SK-N-SH (cell line): ENCODE results near the gene CATSPER4. TPM values are rescaled to one million over a fixed set of nuclear protein-coding genes. Genes with fewer than 3 reads are reported as not detected.
A peak's percentile ranks its signal among the peaks of the same experiment; 100 is the strongest.

Experiments used
- CTCF ChIA-PET: fragments of 300-600, 350-600 bp; formaldehyde crosslinking; extraction: SDS; loops from one replicate; lab custom pipeline; 2021; lab: Yijun Ruan, JAX
- POLR2A ChIA-PET: fragments of 350-600 bp; sonication (Branson Sonifier 250); formaldehyde crosslinking; extraction: SDS; loops from one replicate; lab custom pipeline; 2020; ENCODE audit warnings: antibody characterized with exemption, inconsistent platforms; lab: Yijun Ruan, JAX
- DNase-seq: peaks from one replicate; pipeline ENCODE4 v3.0.0; 2012
- H2AFZ ChIP-seq: fragments of 200-600 bp; sonication (generic); 2 replicates; pipeline ENCODE4 v1.8.1; 2016; ENCODE audit warnings: antibody characterized with exemption, mild to moderate bottlenecking, low read depth
- H3F3A ChIP-seq: fragments of 200-600 bp; sonication (generic); replicated peaks from 2 replicates; pipeline ENCODE3; 2016; ENCODE audit warnings: antibody characterized with exemption, mild to moderate bottlenecking; ENCODE audit not compliant: insufficient read depth
- H3K27ac ChIP-seq, 2 experiments: fragments of 200-500 bp in 1 of 2; fragments of 200-600 bp in 1 of 2; sonication (Bioruptor generic) in 1 of 2; sonication (generic), shearing (Covaris generic) in 1 of 2; 2 replicates each; pipeline versions ENCODE4 v1.5.1 to v1.6.1; 2014 to 2016; ENCODE audit warnings: low read depth in 2 of 2, inconsistent platforms in 1 of 2, low read length in 1 of 2, mild to moderate bottlenecking in 1 of 2, mixed read lengths in 1 of 2
- H3K27me3 ChIP-seq: fragments of 200-600 bp; sonication (generic), shearing (Covaris generic); 2 replicates; pipeline ENCODE4 v1.6.1; 2016; ENCODE audit warnings: mixed run types; ENCODE audit not compliant: insufficient read depth
- H3K36me3 ChIP-seq, 2 experiments: fragments of 200-500 bp in 1 of 2; fragments of 200-600 bp in 1 of 2; sonication (Bioruptor generic) in 1 of 2; sonication (generic) in 1 of 2; replicated peaks in 1 of 2; 2 replicates each; pipeline versions ENCODE3 to v1.5.1; 2014 to 2016; ENCODE audit warnings: low read length in 1 of 2, mild to moderate bottlenecking in 1 of 2; ENCODE audit not compliant: insufficient read depth in 2 of 2, control insufficient read depth in 1 of 2
- H3K4me1 ChIP-seq, 2 experiments: fragments of 200-500 bp in 1 of 2; fragments of 200-600 bp in 1 of 2; sonication (Bioruptor generic) in 1 of 2; sonication (generic), shearing (Covaris generic) in 1 of 2; 2 replicates each; pipeline versions ENCODE4 v1.5.1 to v1.6.1; 2014 to 2016; ENCODE audit warnings: low read depth in 1 of 2, low read length in 1 of 2, mixed run types in 1 of 2; ENCODE audit not compliant: insufficient read depth in 2 of 2, control insufficient read depth in 1 of 2
- H3K4me2 ChIP-seq: fragments of 200-600 bp; sonication (generic), shearing (Covaris generic); 2 replicates; pipeline ENCODE4 v1.6.1; 2017; ENCODE audit warnings: mixed run types
- H3K4me3 ChIP-seq, 2 experiments: fragments of 200-500 bp in 1 of 2; fragments of 200-600 bp in 1 of 2; sonication (Bioruptor generic) in 1 of 2; sonication (generic), shearing (Covaris generic) in 1 of 2; 2 replicates each; pipeline versions ENCODE4 v1.5.1 to v1.8.1; 2014 to 2016; ENCODE audit warnings: low read depth in 2 of 2, inconsistent platforms in 1 of 2, low read length in 1 of 2, mild to moderate bottlenecking in 1 of 2, mixed read lengths in 1 of 2, moderate library complexity in 1 of 2
- H3K79me2 ChIP-seq: fragments of 200-600 bp; sonication (generic); 2 replicates; pipeline ENCODE4 v1.8.1; 2017; ENCODE audit warnings: mild to moderate bottlenecking; ENCODE audit not compliant: insufficient read depth
- H3K9ac ChIP-seq: fragments of 200-600 bp; sonication (generic); 2 replicates; pipeline ENCODE4 v1.6.1; 2017; ENCODE audit warnings: mixed run types
- H3K9me2 ChIP-seq: fragments of 200-600 bp; sonication (generic); 2 replicates; pipeline ENCODE4 v1.6.1; 2017; ENCODE audit warnings: mixed run types
- H3K9me3 ChIP-seq: fragments of 200-600 bp; sonication (generic); 2 replicates; pipeline ENCODE4 v1.6.1; 2017; ENCODE audit warnings: mixed run types, mild to moderate bottlenecking, moderate library complexity
- H4K20me1 ChIP-seq: fragments of 200-600 bp; sonication (generic); 2 replicates; pipeline ENCODE4 v1.6.1; 2017; ENCODE audit warnings: mild to moderate bottlenecking, mixed run types; ENCODE audit not compliant: insufficient read depth
- ELF1 ChIP-seq: IDR thresholded peaks from 2 replicates; pipeline ENCODE4 v1.4.0; 2012
- EZH2phosphoT487 ChIP-seq: fragments of 200-600 bp; sonication (generic); IDR thresholded peaks from 2 replicates; pipeline ENCODE4 v1.6.1; 2017; ENCODE audit warnings: low read depth, mixed run types, mild to moderate bottlenecking, antibody characterized with exemption, moderate library complexity, borderline replicate concordance
- FOSL2 ChIP-seq: IDR thresholded peaks from 2 replicates; pipeline ENCODE4 v1.4.0; 2012; ENCODE audit warnings: low read depth, mild to moderate bottlenecking, moderate library complexity, borderline replicate concordance
- FOXJ3 ChIP-seq: sonication (generic); formaldehyde crosslinking; IDR thresholded peaks from 2 replicates; pipeline ENCODE4 v1.5.1; 2020; ENCODE audit warnings: mild to moderate bottlenecking, missing genetic modification reagents
- FOXM1 ChIP-seq: IDR thresholded peaks from 2 replicates; pipeline ENCODE4 v1.4.0; 2012; ENCODE audit warnings: low read depth, mild to moderate bottlenecking
- MEF2A ChIP-seq: IDR thresholded peaks from 2 replicates; pipeline ENCODE4 v1.4.0; 2012; ENCODE audit warnings: low read depth, borderline replicate concordance
- MXI1 ChIP-seq: IDR thresholded peaks from 2 replicates; pipeline ENCODE4 v1.6.1; 2012; ENCODE audit warnings: mild to moderate bottlenecking, low read depth, low read length, improper control_type of control experiment
- NFIC ChIP-seq: IDR thresholded peaks from 2 replicates; pipeline ENCODE4 v1.4.0; 2012; ENCODE audit warnings: borderline replicate concordance
- NRF1 ChIP-seq: IDR thresholded peaks from 2 replicates; pipeline ENCODE4 v1.6.1; 2012; ENCODE audit warnings: low read depth, mild to moderate bottlenecking, low read length
- RAD21 ChIP-seq: IDR thresholded peaks from 2 replicates; pipeline ENCODE4 v1.6.1; 2012; ENCODE audit warnings: mild to moderate bottlenecking, low read length
- SIN3A ChIP-seq: IDR thresholded peaks from 2 replicates; pipeline ENCODE4 v1.6.1; 2012; ENCODE audit warnings: low read depth, mild to moderate bottlenecking, low read length, moderate library complexity, borderline replicate concordance
- SMC3 ChIP-seq: IDR thresholded peaks from 2 replicates; pipeline ENCODE4 v1.6.1; 2012; ENCODE audit warnings: low read depth, low read length, improper control_type of control experiment
- TCF12 ChIP-seq: IDR thresholded peaks from 2 replicates; pipeline ENCODE4 v1.4.0; 2012
- TEAD4 ChIP-seq: IDR thresholded peaks from 2 replicates; pipeline ENCODE4 v1.4.0; 2012; ENCODE audit warnings: mild to moderate bottlenecking, borderline replicate concordance; ENCODE audit not compliant: insufficient read depth
- WGBS: methylation state at CpG from one replicate; pipeline ENCODE4 v1.1.6; 2017; ENCODE audit warnings: low lambda C conversion rate; 5-methylcytosine and 5-hydroxymethylcytosine counted together
- polyA plus RNA-seq, 3 experiments: library from polyadenylated mRNA; depleted of rRNA; stranded (reverse); fragments of >200 nt; gene quantifications; 2 replicates each; pipeline ENCODE4 v1.2.3, GENCODE V29; 2012
- TF ChIP-seq, protein P1 (sequence below): fragments of 200-600 bp; sonication (generic); IDR thresholded peaks from 2 replicates; pipeline ENCODE4 v1.6.1; 2017; ENCODE audit warnings: antibody characterized with exemption, mild to moderate bottlenecking, moderate library complexity
- TF ChIP-seq, protein P2 (sequence below): fragments of 150-350 bp; IDR thresholded peaks from 2 replicates; pipeline ENCODE4 v1.6.1; 2016; ENCODE audit warnings: mild to moderate bottlenecking, low read depth, low read length
- TF ChIP-seq, protein P3 (sequence below): IDR thresholded peaks from 2 replicates; pipeline ENCODE4 v1.4.0; 2012; ENCODE audit warnings: low read depth, borderline replicate concordance
- TF ChIP-seq, protein P4 (sequence below): IDR thresholded peaks from 2 replicates; pipeline ENCODE4 v1.4.0; 2012; ENCODE audit warnings: low read depth

CATSPER4 gene
- polyA plus RNA-seq, 1 of the 3 experiments (the other 2 are of a cell fraction): not detected

DNA sequence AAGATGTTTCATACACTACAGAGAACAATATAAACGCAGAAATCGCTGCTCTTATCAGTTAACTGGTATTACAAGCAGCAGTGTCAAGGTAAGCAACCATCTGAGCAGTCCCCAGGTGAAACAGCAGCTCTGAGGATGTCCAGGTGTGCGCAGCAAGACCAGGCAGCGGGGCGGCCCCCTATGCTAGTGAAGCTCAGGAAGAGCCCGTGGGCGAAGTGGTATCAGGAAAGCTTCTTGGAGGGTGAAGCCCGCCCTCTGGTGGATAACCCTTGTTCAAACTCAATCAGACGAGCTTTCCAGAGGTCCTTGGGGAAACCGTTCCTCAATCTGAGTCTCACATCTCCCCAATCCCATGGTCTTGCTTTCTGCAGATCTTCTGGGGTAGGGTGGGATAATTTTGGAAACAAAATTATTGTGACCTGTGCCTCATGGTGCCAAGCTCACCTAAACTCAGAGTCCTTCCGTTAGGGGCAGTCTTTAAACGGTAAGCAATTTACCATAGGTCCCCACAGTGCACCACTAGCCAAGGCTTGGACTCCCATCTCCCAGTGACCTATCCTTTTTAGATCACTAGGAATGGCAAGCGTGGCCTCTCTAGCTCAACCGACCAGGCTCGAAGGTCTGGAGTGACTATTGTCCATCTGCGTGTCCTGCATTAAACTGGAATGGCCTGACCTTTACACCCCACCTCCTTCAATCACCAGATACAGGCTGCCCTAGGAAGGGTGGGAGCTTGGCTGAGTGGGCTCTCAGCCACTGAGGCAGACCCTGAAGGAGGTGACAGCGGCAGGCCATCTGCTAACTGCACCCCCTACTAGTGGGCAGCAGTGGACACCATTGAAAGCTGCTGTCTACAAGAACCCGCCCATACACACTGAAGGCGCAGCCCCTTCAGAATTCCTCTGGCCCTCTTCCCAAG lies 45.1 kb upstream of the CATSPER4 start:
- H4K20me1 ChIP-seq: no peaks in the 10 kb centered on the region
- no peaks in the 10 kb centered on the region for H3K4me1 ChIP-seq
- no peak overlapping the region for H2AFZ ChIP-seq
- no peak overlapping the region for H3K9ac ChIP-seq
- no peaks in the 10 kb centered on the region for H3F3A ChIP-seq
- H3K4me3 ChIP-seq: no peak overlapping the region
- POLR2A ChIA-PET: interaction anchor here (1.1 to 1.5 kb wide), 3 partner anchors 24 to 41 kb away, joined by 3 to 4 read pairs (median 3); partner anchors contain the start of gene PDIK1L
- DNase-seq: peak; percentile 81
- no peaks in the 10 kb centered on the region for H3K9me3 ChIP-seq
- no peaks in the 10 kb centered on the region for H3K79me2 ChIP-seq
- H3K27me3 ChIP-seq: peaks cover 14% of the 10 kb centered on the region; the same call in 1 of the 2 replicates
- WGBS: 23% methylated on average over 11 of the region's 19 CpGs
- no peaks in the 10 kb centered on the region for H3K36me3 ChIP-seq
- TF ChIP-seq TCF12: no peak
- TF ChIP-seq NRF1: peak; percentile 22; the same call in 1 of the 2 replicates
- TF ChIP-seq SIN3A: no peak
- no peak for TF ChIP-seq NFIC
- TF ChIP-seq, protein P1, sequence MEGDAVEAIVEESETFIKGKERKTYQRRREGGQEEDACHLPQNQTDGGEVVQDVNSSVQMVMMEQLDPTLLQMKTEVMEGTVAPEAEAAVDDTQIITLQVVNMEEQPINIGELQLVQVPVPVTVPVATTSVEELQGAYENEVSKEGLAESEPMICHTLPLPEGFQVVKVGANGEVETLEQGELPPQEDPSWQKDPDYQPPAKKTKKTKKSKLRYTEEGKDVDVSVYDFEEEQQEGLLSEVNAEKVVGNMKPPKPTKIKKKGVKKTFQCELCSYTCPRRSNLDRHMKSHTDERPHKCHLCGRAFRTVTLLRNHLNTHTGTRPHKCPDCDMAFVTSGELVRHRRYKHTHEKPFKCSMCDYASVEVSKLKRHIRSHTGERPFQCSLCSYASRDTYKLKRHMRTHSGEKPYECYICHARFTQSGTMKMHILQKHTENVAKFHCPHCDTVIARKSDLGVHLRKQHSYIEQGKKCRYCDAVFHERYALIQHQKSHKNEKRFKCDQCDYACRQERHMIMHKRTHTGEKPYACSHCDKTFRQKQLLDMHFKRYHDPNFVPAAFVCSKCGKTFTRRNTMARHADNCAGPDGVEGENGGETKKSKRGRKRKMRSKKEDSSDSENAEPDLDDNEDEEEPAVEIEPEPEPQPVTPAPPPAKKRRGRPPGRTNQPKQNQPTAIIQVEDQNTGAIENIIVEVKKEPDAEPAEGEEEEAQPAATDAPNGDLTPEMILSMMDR: peak; percentile 73
- TF ChIP-seq SMC3: peak; percentile 98
- peak; percentile 92 for TF ChIP-seq RAD21
- TF ChIP-seq, all 33 proteins: peak for 4
- CTCF ChIA-PET: interaction anchor here (0.5 to 9.3 kb wide), 39 partner anchors 8 to 280 kb away, joined by 3 to 235 read pairs (median 5); partner anchors contain the start of genes C1orf232, CEP85, FAM110D and PDIK1L
- Histone ChIP-seq H3K9me2 (no peaks in the 10 kb centered on the region), H3K27ac (no peak overlapping the region), H3K4me2 (0 out of 2 replicates have a peak overlapping the region, but pooled peaks have one; percentile 37)

DNA sequence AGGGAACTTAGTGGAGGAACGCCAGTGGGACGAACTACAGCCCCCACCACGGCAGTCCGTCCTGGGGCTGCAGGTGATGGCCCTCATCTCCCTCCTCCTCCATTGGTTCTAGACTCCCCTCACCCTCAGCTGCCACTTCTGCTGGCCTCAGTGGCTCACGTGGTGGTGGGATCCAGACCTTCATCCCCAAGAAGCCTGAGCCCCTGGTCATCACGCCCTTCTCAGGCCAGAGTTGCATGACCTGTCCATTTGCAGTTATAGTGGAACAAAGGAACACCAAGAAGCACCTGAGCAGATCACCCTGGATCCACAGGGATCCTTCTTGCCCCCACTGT lies 44.5 kb upstream of the CATSPER4 start:
- Histone ChIP-seq H3K9ac (no peak overlapping the region), H2AFZ (no peak overlapping the region), H3K27ac (no peak overlapping the region), H3K36me3 (no peaks in the 10 kb centered on the region), H4K20me1 (no peaks in the 10 kb centered on the region), H3F3A (no peaks in the 10 kb centered on the region)
- 5% methylated on average over 4 of the region's 6 CpGs for WGBS
- no peak for DNase-seq
- CTCF ChIA-PET: interaction anchor here (0.6 to 9.3 kb wide), 19 partner anchors 13 to 321 kb away, joined by 3 to 235 read pairs (median 6); partner anchors contain the start of genes C1orf232, FAM110D, PDIK1L and TRIM63
- TF ChIP-seq EZH2phosphoT487 (no peak), FOSL2 (no peak), FOXM1 (no peak), ELF1 (no peak), MXI1 (no peak), FOXJ3 (CRISPR knock-in tag) (no peak), TCF12 (no peak), RAD21 (no peak), MEF2A (no peak), TEAD4 (no peak)
- TF ChIP-seq, protein P1: no peak
- TF ChIP-seq, protein P2, sequence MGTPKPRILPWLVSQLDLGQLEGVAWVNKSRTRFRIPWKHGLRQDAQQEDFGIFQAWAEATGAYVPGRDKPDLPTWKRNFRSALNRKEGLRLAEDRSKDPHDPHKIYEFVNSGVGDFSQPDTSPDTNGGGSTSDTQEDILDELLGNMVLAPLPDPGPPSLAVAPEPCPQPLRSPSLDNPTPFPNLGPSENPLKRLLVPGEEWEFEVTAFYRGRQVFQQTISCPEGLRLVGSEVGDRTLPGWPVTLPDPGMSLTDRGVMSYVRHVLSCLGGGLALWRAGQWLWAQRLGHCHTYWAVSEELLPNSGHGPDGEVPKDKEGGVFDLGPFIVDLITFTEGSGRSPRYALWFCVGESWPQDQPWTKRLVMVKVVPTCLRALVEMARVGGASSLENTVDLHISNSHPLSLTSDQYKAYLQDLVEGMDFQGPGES: no peak
- TF ChIP-seq, protein P3, sequence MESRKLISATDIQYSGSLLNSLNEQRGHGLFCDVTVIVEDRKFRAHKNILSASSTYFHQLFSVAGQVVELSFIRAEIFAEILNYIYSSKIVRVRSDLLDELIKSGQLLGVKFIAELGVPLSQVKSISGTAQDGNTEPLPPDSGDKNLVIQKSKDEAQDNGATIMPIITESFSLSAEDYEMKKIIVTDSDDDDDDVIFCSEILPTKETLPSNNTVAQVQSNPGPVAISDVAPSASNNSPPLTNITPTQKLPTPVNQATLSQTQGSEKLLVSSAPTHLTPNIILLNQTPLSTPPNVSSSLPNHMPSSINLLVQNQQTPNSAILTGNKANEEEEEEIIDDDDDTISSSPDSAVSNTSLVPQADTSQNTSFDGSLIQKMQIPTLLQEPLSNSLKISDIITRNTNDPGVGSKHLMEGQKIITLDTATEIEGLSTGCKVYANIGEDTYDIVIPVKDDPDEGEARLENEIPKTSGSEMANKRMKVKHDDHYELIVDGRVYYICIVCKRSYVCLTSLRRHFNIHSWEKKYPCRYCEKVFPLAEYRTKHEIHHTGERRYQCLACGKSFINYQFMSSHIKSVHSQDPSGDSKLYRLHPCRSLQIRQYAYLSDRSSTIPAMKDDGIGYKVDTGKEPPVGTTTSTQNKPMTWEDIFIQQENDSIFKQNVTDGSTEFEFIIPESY: no peak
- TF ChIP-seq, protein P4, sequence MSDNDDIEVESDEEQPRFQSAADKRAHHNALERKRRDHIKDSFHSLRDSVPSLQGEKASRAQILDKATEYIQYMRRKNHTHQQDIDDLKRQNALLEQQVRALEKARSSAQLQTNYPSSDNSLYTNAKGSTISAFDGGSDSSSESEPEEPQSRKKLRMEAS: no peak
- TF ChIP-seq, all 33 proteins: peak for 0
- peaks cover 14% of the 10 kb centered on the region; the same call in 1 of the 2 replicates for H3K27me3 ChIP-seq
- H3K9me3 ChIP-seq: no peaks in the 10 kb centered on the region
- no peaks in the 10 kb centered on the region for H3K4me1 ChIP-seq
- no peaks in the 10 kb centered on the region for H3K79me2 ChIP-seq
- H3K4me3 ChIP-seq: no peak overlapping the region
- H3K9me2 ChIP-seq: no peaks in the 10 kb centered on the region
- POLR2A ChIA-PET: no interaction called here
- no peak overlapping the region for H3K4me2 ChIP-seq
